Spleen (tissue), 11 donors: ENCODE results near the gene GABRR2. TPM values are rescaled to one million over a fixed set of nuclear protein-coding genes. Genes with fewer than 3 reads are reported as not detected.

Source experiments
- DNase-seq: peaks from one replicate; pipeline ENCODE4 v3.0.0-alpha.2; 2020
- H3K27ac ChIP-seq, 8 donors: fragments of 200-600 bp; sonication (generic) in 7 of 8; 1 replicate in 4 of 8; 2 replicates in 4 of 8; pipeline versions ENCODE4 v1.5.0 to v1.8.0; 2016 to 2021; ENCODE audit warnings: inconsistent platforms in 4 of 8, mild to moderate bottlenecking in 4 of 8, moderate library complexity in 1 of 8
- H3K27me3 ChIP-seq, 7 donors: fragments of 200-600 bp; sonication (generic) in 6 of 7; replicated peaks in 1 of 7; 1 replicate in 4 of 7; 2 replicates in 3 of 7; pipeline versions ENCODE4 v1.5.0 to v1.8.0; 2016 to 2021; ENCODE audit warnings: inconsistent platforms in 3 of 7, mild to moderate bottlenecking in 1 of 7
- H3K36me3 ChIP-seq, 6 donors: fragments of 200-600 bp; sonication (generic) in 5 of 6; 1 replicate in 4 of 6; 2 replicates in 2 of 6; pipeline versions ENCODE4 v1.5.0 to v1.8.0; 2016 to 2021; ENCODE audit warnings: inconsistent platforms in 2 of 6
- H3K4me1 ChIP-seq, 6 donors: fragments of 200-600 bp; sonication (generic) in 5 of 6; 1 replicate in 3 of 6; 2 replicates in 3 of 6; pipeline versions ENCODE4 v1.5.0 to v1.8.0; 2016 to 2021; ENCODE audit warnings: inconsistent platforms in 3 of 6
- H3K4me3 ChIP-seq, 8 donors: fragments of 200-600 bp; sonication (generic) in 7 of 8; 1 replicate in 4 of 8; 2 replicates in 4 of 8; pipeline versions ENCODE4 v1.5.0 to v1.8.0; 2016 to 2021; ENCODE audit warnings: inconsistent platforms in 4 of 8, mild to moderate bottlenecking in 4 of 8, moderate library complexity in 2 of 8
- H3K9me3 ChIP-seq, 8 donors: fragments of 200-600 bp; sonication (generic) in 7 of 8; 1 replicate in 4 of 8; 2 replicates in 4 of 8; pipeline versions ENCODE4 v1.5.0 to v1.8.0; 2016 to 2021; ENCODE audit warnings: inconsistent platforms in 4 of 8
- CTCF ChIP-seq, 11 experiments: fragments of 200-600 bp in 7 of 11; fragments of 450-650 bp in 4 of 11; sonication (generic) in 4 of 11; IDR thresholded peaks in 8 of 11; conservative IDR thresholded peaks in 3 of 11; 1 replicate in 7 of 11; 2 replicates in 4 of 11; pipeline versions ENCODE4 v1.4.0 to v1.8.0; 2016 to 2021; ENCODE audit warnings: antibody characterized with exemption in 11 of 11, inconsistent platforms in 4 of 11, mild to moderate bottlenecking in 1 of 11
- POLR2A ChIP-seq, 3 donors: fragments of 450-650 bp; IDR thresholded peaks; one replicate each; pipeline ENCODE4 v1.5.1; 2017; ENCODE audit warnings: antibody characterized with exemption in 3 of 3, mild to moderate bottlenecking in 1 of 3
- POLR2AphosphoS5 ChIP-seq, 3 donors: sonication (generic); formaldehyde crosslinking; IDR thresholded peaks; one replicate each; pipeline ENCODE4 v1.5.1; 2017; ENCODE audit warnings: antibody characterized with exemption in 3 of 3
- WGBS, 5 donors: extraction: QIAGEN DNeasy Blood & Tissue Kit in 3 of 5; methylation state at CpG; one replicate each; pipeline versions ENCODE4 v1.1.5 to v1.1.7; 2013 to 2018; 5-methylcytosine and 5-hydroxymethylcytosine counted together
- intact Hi-C: fragments of 100-400 bp; cut with DNase I; formaldehyde crosslinking; loops from one replicate; pipeline ENCODE4 v1.15.0; 2023; ENCODE audit warnings: low total_unique reads
- polyA plus RNA-seq, 3 donors: library from polyadenylated mRNA; stranded (reverse); fragments of 200-250 nt; gene quantifications; one replicate each; pipeline ENCODE4 v1.2.1, GENCODE V29; 2013
- total RNA-seq, 7 donors: library from RNA; depleted of rRNA in 3 of 7; stranded (reverse); fragments of >200 nt in 3 of 7; fragmentation: NEBNext Ultra II Directional in 4 of 7; extraction: Animal tissue kit (Norgen Biotek cat#: 25700) in 4 of 7; gene quantifications; one replicate each; pipeline versions ENCODE4 v1.1.0 to v1.2.1, GENCODE V29; 2016 to 2021
- donor health status: healthy with polysubstance abuse.
- donor health status: DM: no; HTN: no; CAD: no; lungs with moderate emphysema.
- donor health status: DM: no; HTN: no; CAD: no.
- donor health status: Bipolar disorder and iron deficiency.
- donor health status: healthy.
- donor health status: DM: no; HTN: no; CAD: no.
- donor health status: DM: yes; HTN: yes; CAD: no.

Gene GABRR2
- total and polyA plus RNA-seq, 10 donors = 0.32 to 13.0 (median 3.4) TPM

GRCh38 chr6:89251170-89251569, 63.9 kb downstream of the GABRR2 start:
- H3K36me3 ChIP-seq = no peaks in the 10 kb centered on the region
- H3K4me3 ChIP-seq = no peak overlapping the region
- DNase-seq = no peak
- H3K4me1 ChIP-seq = no peaks in the 10 kb centered on the region
- TF ChIP-seq CTCF (IDR thresholded peaks at IDR 0.05 in 8 of 11, conservative IDR thresholded peaks at IDR 0.05 in 3 of 11) (no peak), POLR2AphosphoS5 (IDR thresholded peaks at IDR 0.05) (no peak), POLR2A (IDR thresholded peaks at IDR 0.05) (no peak)
- 60 to 90% (median 80%) methylated on average over 2 of the region's 2 CpGs for whole genome bisulfite sequencing, 5 donors
- peaks cover 0 to 5% (median 0%) of the 10 kb centered on the region in 7 donors for H3K27me3 ChIP-seq
- intact Hi-C loops = no loop called here
- H3K27ac ChIP-seq = no peak overlapping the region
- no peaks in the 10 kb centered on the region for H3K9me3 ChIP-seq

DNA sequence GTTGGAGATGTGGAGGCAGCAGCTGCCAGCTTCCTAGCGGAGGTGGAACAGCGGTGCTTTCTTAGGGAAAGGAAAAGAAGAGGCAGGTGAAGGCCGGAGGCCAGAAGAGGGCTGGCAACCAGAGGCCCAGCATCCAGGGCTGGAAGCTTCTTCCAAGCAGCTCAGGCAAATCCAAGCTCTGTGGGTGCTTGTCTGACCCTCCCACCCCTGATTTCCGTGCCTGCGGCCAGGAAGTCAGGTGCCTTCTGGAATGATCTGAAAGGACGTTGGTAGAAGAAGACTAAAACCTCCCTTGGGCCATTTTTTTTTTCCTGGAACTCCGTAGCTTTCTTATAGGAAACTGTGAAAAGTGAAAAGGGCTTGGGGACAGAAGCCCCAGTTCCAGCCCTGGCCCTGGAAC, 64.9 kb downstream of the GABRR2 start:
- TF ChIP-seq POLR2AphosphoS5 (IDR thresholded peaks at IDR 0.05) (no peak), POLR2A (IDR thresholded peaks at IDR 0.05) (no peak), CTCF (IDR thresholded peaks at IDR 0.05 in 8 of 11, conservative IDR thresholded peaks at IDR 0.05 in 3 of 11) (no peak)
- H3K27me3 ChIP-seq = peaks cover 0 to 5% (median 0%) of the 10 kb centered on the region in 7 donors
- no peak for DNase-seq
- no peaks in the 10 kb centered on the region for H3K4me1 ChIP-seq
- no peaks in the 10 kb centered on the region for H3K9me3 ChIP-seq
- H3K36me3 ChIP-seq = no peaks in the 10 kb centered on the region
- H3K27ac ChIP-seq = no peak overlapping the region
- no peak overlapping the region for H3K4me3 ChIP-seq
- intact Hi-C loops = no loop called here
- WGBS, 5 donors = 71 to 82% (median 80%) methylated on average over 7 of the region's 7 CpGs

- DNase-seq = no peak
- H3K4me3 ChIP-seq = no peak overlapping the region
- no peak overlapping the region for H3K27ac ChIP-seq
- 67 to 80% (median 74%) methylated on average over 5 of the region's 5 CpGs for WGBS, 5 donors
- TF ChIP-seq POLR2A (IDR thresholded peaks at IDR 0.05) (no peak), CTCF (IDR thresholded peaks at IDR 0.05 in 8 of 11, conservative IDR thresholded peaks at IDR 0.05 in 3 of 11) (no peak), POLR2AphosphoS5 (IDR thresholded peaks at IDR 0.05) (no peak)
- intact Hi-C loops = loop anchor here (5.0 kb wide), 1 partner anchor 262 kb away; no protein-coding TSS in a partner anchor
- no peaks in the 10 kb centered on the region for H3K36me3 ChIP-seq
- no peaks in the 10 kb centered on the region for H3K9me3 ChIP-seq
- H3K27me3 ChIP-seq = no peaks in the 10 kb centered on the region
- H3K4me1 ChIP-seq = peaks cover 0 to 9% (median 0%) of the 10 kb centered on the region in 6 donors
Measured at GRCh38 chr6:89244241-89244985, 70.7 kb downstream of the GABRR2 start.

DNA sequence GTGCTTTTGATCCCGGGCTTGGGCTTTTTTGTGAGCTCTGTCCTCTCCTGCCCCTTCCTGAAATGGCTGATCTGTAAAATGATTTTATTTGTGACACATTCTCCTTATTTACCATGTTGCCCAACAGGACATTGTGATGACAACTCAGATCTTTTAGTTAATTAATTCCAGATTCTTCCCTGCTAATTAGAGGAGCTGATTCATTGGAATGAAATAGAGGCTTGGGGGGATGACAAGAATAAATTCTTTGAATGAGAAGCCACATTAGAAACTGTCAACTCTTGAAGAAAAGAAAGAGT, 71.8 kb downstream of the GABRR2 start:
- Histone ChIP-seq H3K9me3 (no peaks in the 10 kb centered on the region), H3K4me3 (no peak overlapping the region), H3K27me3 (no peaks in the 10 kb centered on the region), H3K4me1 (peaks cover 0 to 15% (median 0%) of the 10 kb centered on the region in 6 donors), H3K36me3 (no peaks in the 10 kb centered on the region), H3K27ac (no peak overlapping the region)
- DNase-seq = no peak
- WGBS, 5 donors = 37 to 64% (median 45%) methylated on average over 1 of the region's 1 CpG
- TF ChIP-seq POLR2A (IDR thresholded peaks at IDR 0.05) = no peak
- TF ChIP-seq POLR2AphosphoS5 (IDR thresholded peaks at IDR 0.05) = no peak
- intact Hi-C loops = loop anchor here (5.0 kb wide), 1 partner anchor 261 kb away; no protein-coding TSS in a partner anchor
